Fibroblast of skin of scalp (primary cell): ENCODE measurements around the gene NTSR2.

Source experiments
- DNase-seq: peaks from one replicate; pipeline ENCODE4 v3.0.0-alpha.2; 2013

The NTSR2 gene

GRCh38 chr2:11625671-11626070 lies 44.3 kb downstream of the NTSR2 start:
- DNase-seq = no peak

GRCh38 chr2:11624893-11625292 lies 45.1 kb downstream of the NTSR2 start:
- no peak for DNase-seq

- no peak for DNase-seq
Observed at GRCh38 chr2:11622611-11623010, 47.4 kb downstream of the NTSR2 start.

- DNase-seq = no peak
Observed at GRCh38 chr2:11621410-11621809, 48.6 kb downstream of the NTSR2 start.

GRCh38 chr2:11618708-11619062 lies 51.3 kb downstream of the NTSR2 start:
- no peak for DNase-seq

- DNase-seq = no peak
Observed at GRCh38 chr2:11617984-11618707, 51.8 kb downstream of the NTSR2 start.

GRCh38 chr2:11617527-11617926 lies 52.5 kb downstream of the NTSR2 start:
- DNase-seq = no peak

GRCh38 chr2:11616851-11617415 lies 53.1 kb downstream of the NTSR2 start:
- no peak for DNase-seq

- DNase-seq = no peak
Observed at GRCh38 chr2:11616097-11616687, 53.8 kb downstream of the NTSR2 start.

GRCh38 chr2:11615209-11615608 lies 54.8 kb downstream of the NTSR2 start:
- DNase-seq = no peak

- DNase-seq = no peak
Observed at GRCh38 chr2:11613297-11613696, 56.7 kb downstream of the NTSR2 start.

GRCh38 chr2:11612553-11613215 lies 57.3 kb downstream of the NTSR2 start:
- no peak for DNase-seq

GRCh38 chr2:11611251-11611650 lies 58.7 kb downstream of the NTSR2 start:
- no peak for DNase-seq

GRCh38 chr2:11610624-11611242 lies 59.3 kb downstream of the NTSR2 start:
- no peak for DNase-seq
